Measurements from ENCODE around the gene RTP1.

Gene RTP1

DNA sequence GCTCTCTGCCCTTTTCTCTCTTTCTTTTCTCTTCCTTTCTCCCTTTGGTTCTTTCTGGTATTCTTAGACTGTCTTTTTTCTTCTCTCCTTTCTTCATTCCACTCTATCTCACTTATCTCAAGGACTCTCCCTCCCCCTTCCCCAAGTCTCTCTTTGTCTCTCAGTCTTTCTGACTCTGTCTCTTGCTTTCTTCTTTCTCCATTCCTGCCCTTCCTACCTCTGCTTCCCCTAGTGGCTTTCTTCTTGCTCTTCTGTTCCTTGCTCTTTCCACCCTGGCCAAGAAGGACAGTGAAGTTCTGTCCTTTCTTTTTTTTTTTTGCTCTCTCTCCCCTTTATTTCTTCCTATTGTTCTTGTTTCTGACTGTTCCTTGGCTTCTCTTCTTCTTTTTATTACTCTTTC lies 35.7 kb upstream of the RTP1 start:
- Histone ChIP-seq H3K36me3 (ENCODE audit: insufficient read depth, low read length) (no peaks in the 10 kb centered on the region), H3K4me3 (ENCODE audit: low read length, poor library complexity, severe bottlenecking) (no peak overlapping the region), H3F3A (ENCODE audit: low read depth) (no peaks in the 10 kb centered on the region), H3K4me1 (ENCODE audit: insufficient read depth, low read length, poor library complexity, severe bottlenecking) (no peaks in the 10 kb centered on the region), H3K9ac (ENCODE audit: low read depth, low read length, poor library complexity, severe bottlenecking) (no peak overlapping the region), H3K9me2 (replicated peaks; ENCODE audit: low read depth, low read length) (no peaks in the 10 kb centered on the region), H4K20me1 (ENCODE audit: insufficient read depth, low read length, poor library complexity, severe bottlenecking) (no peaks in the 10 kb centered on the region), H3K9me3 (ENCODE audit: insufficient read depth, low read depth, low read length) (no peaks in the 10 kb centered on the region), H3K79me2 (ENCODE audit: insufficient read depth, low read length) (no peaks in the 10 kb centered on the region), H3K27me3 (ENCODE audit: insufficient read depth, low read length, poor library complexity, severe bottlenecking) (peaks cover 4% of the 10 kb centered on the region), H3K4me2 (ENCODE audit: low read depth, low read length, poor library complexity, severe bottlenecking) (no peak overlapping the region), H2AFZ (ENCODE audit: low read length) (no peak overlapping the region; the same call in 1 of the 2 replicates)
- no peak for TF ChIP-seq EZH2phosphoT487 (IDR thresholded peaks at IDR 0.05; ENCODE audit: borderline replicate concordance)
- TF ChIP-seq, protein P1, sequence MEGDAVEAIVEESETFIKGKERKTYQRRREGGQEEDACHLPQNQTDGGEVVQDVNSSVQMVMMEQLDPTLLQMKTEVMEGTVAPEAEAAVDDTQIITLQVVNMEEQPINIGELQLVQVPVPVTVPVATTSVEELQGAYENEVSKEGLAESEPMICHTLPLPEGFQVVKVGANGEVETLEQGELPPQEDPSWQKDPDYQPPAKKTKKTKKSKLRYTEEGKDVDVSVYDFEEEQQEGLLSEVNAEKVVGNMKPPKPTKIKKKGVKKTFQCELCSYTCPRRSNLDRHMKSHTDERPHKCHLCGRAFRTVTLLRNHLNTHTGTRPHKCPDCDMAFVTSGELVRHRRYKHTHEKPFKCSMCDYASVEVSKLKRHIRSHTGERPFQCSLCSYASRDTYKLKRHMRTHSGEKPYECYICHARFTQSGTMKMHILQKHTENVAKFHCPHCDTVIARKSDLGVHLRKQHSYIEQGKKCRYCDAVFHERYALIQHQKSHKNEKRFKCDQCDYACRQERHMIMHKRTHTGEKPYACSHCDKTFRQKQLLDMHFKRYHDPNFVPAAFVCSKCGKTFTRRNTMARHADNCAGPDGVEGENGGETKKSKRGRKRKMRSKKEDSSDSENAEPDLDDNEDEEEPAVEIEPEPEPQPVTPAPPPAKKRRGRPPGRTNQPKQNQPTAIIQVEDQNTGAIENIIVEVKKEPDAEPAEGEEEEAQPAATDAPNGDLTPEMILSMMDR (conservative IDR thresholded peaks at IDR 0.05; ENCODE audit: low read length) = no peak

DNA sequence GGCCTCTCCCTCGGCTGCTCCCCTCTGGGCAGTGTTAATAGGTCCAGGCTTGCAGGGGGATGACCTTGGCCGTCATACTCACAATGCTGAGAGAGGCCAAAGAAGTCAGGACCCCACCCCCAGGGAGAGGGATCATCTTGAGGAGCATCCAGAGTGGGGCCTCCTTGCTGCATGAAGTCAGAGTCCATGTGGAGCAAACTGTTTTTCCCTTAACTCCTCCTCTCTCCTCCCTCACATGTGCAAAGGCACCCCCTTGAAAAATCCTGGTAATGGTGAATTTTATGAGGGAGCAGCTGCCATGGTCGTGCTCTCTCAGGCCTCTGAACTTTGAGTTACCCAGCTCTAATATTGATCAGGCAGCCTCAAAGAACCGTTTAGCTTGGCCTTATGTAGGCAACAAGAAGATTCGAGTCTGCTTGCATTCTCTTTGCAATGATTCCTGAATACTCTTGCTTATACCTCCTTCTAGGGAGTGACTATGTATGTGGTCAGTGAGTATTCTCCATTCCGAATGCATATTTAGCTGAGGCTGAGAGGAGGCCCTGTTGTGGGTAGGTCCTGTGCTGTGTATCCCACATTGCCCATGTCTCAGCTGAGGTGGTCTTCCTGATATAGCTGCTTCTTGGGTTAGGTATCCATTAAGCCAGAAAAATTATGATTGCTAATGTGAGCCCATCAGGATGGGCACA lies 34.9 kb upstream of the RTP1 start:
- H3K9ac ChIP-seq (ENCODE audit: low read depth, low read length, poor library complexity, severe bottlenecking) = no peak overlapping the region

DNA sequence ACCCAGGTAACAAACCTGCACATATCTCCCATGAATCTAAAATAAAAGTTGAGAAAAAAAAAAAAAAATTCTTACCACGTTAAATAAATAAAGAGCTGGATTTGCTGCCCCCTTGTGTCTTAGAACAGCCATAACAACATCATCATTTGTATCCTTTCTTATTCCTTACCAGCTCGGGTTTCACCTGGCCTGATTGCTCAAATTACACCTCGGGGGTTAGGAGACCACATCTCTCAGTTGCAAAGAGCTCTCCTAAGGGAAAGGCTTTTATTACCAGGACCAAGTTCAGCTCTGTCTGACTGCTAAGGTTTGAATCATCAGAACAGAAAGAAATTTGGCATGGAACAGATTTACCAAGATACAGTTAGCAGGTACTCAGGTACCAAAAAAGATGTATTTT lies 32.1 kb upstream of the RTP1 start:
- Histone ChIP-seq H3K9ac (ENCODE audit: low read depth, low read length, poor library complexity, severe bottlenecking) (no peak overlapping the region), H2AFZ (ENCODE audit: low read length) (no peak overlapping the region), H3F3A (ENCODE audit: low read depth) (no peaks in the 10 kb centered on the region), H3K4me2 (ENCODE audit: low read depth, low read length, poor library complexity, severe bottlenecking) (no peak overlapping the region), H3K36me3 (ENCODE audit: insufficient read depth, low read length) (no peaks in the 10 kb centered on the region), H3K4me1 (ENCODE audit: insufficient read depth, low read length, poor library complexity, severe bottlenecking) (no peaks in the 10 kb centered on the region), H3K9me2 (replicated peaks; ENCODE audit: low read depth, low read length) (no peaks in the 10 kb centered on the region), H3K79me2 (ENCODE audit: insufficient read depth, low read length) (no peaks in the 10 kb centered on the region), H3K27me3 (ENCODE audit: insufficient read depth, low read length, poor library complexity, severe bottlenecking) (peaks cover 4% of the 10 kb centered on the region), H3K4me3 (ENCODE audit: low read length, poor library complexity, severe bottlenecking) (no peak overlapping the region), H4K20me1 (ENCODE audit: insufficient read depth, low read length, poor library complexity, severe bottlenecking) (no peaks in the 10 kb centered on the region), H3K9me3 (ENCODE audit: insufficient read depth, low read depth, low read length) (no peaks in the 10 kb centered on the region)
- TF ChIP-seq EZH2phosphoT487 (IDR thresholded peaks at IDR 0.05; ENCODE audit: borderline replicate concordance) = no peak
- TF ChIP-seq, protein P1 (conservative IDR thresholded peaks at IDR 0.05; ENCODE audit: low read length) = peak; percentile 76

More for the DNA sequence above, 34.9 kb upstream of the RTP1 start:
- Histone ChIP-seq H3K9me3 (ENCODE audit: insufficient read depth, low read depth, low read length) (no peaks in the 10 kb centered on the region), H3F3A (ENCODE audit: low read depth) (no peaks in the 10 kb centered on the region), H3K4me3 (ENCODE audit: low read length, poor library complexity, severe bottlenecking) (no peak overlapping the region), H3K79me2 (ENCODE audit: insufficient read depth, low read length) (no peaks in the 10 kb centered on the region), H3K36me3 (ENCODE audit: insufficient read depth, low read length) (no peaks in the 10 kb centered on the region), H4K20me1 (ENCODE audit: insufficient read depth, low read length, poor library complexity, severe bottlenecking) (no peaks in the 10 kb centered on the region), H3K9me2 (replicated peaks; ENCODE audit: low read depth, low read length) (no peaks in the 10 kb centered on the region), H2AFZ (ENCODE audit: low read length) (no peak overlapping the region), H3K27me3 (ENCODE audit: insufficient read depth, low read length, poor library complexity, severe bottlenecking) (peaks cover 4% of the 10 kb centered on the region), H3K4me1 (ENCODE audit: insufficient read depth, low read length, poor library complexity, severe bottlenecking) (no peaks in the 10 kb centered on the region), H3K4me2 (ENCODE audit: low read depth, low read length, poor library complexity, severe bottlenecking) (no peak overlapping the region)
- TF ChIP-seq, protein P1 (conservative IDR thresholded peaks at IDR 0.05; ENCODE audit: low read length) = no peak
- TF ChIP-seq EZH2phosphoT487 (IDR thresholded peaks at IDR 0.05; ENCODE audit: borderline replicate concordance) = no peak
